Thoracic aorta (tissue), 2 donors: ENCODE results near the gene CACNA2D3. TPM values are rescaled to one million over a fixed set of nuclear protein-coding genes. Genes with fewer than 3 reads are reported as not detected.

ENCODE experiments used
- ATAC-seq: fragments of 150-250 bp; one replicate; pipeline ENCODE4 v1.8.0; 2017; ENCODE audit warnings: low read depth; ENCODE audit not compliant: insufficient number of reproducible peaks, low FRiP score
- DNase-seq: peaks from one replicate; pipeline ENCODE4 v3.0.0-alpha.2; 2020; ENCODE audit warnings: low spot score
- H3K27ac ChIP-seq, 2 donors: fragments of 200-600 bp; sonication (generic); 1 replicate in 1 of 2; 2 replicates in 1 of 2; pipeline ENCODE4 v1.5.1; 2016; ENCODE audit warnings: mild to moderate bottlenecking in 2 of 2, moderate library complexity in 2 of 2
- H3K27me3 ChIP-seq: fragments of 200-600 bp; sonication (generic); replicated peaks from 2 replicates; pipeline ENCODE4 v1.6.0; 2016; ENCODE audit warnings: mild to moderate bottlenecking; ENCODE audit not compliant: insufficient read depth
- H3K36me3 ChIP-seq: fragments of 200-600 bp; sonication (generic); one replicate; pipeline ENCODE4 v1.5.1; 2016
- H3K4me1 ChIP-seq, 2 donors: fragments of 200-600 bp; sonication (generic); 1 replicate in 1 of 2; 2 replicates in 1 of 2; pipeline versions ENCODE4 v1.5.1 to v1.6.0; 2016; ENCODE audit warnings: low read depth in 2 of 2, mild to moderate bottlenecking in 1 of 2; ENCODE audit not compliant: control insufficient read depth in 1 of 2
- H3K4me3 ChIP-seq: fragments of 200-600 bp; sonication (generic); 2 replicates; pipeline ENCODE4 v1.5.1; 2016; ENCODE audit warnings: mild to moderate bottlenecking
- H3K9me3 ChIP-seq: fragments of 200-600 bp; sonication (generic); 2 replicates; pipeline ENCODE4 v1.5.1; 2016
- total RNA-seq, 2 donors: library from RNA; depleted of rRNA; stranded (reverse); fragments of >200 nt; gene quantifications; one replicate each; pipeline versions ENCODE4 v1.1.0 to v1.2.3, GENCODE V29; 2016
- TF ChIP-seq, protein P1 (sequence below): fragments of 200-600 bp; sonication (generic); IDR thresholded peaks from one replicate; pipeline ENCODE4 v1.5.1; 2019; ENCODE audit warnings: antibody characterized with exemption

The CACNA2D3 gene
- total RNA-seq, 2 donors from 2014 or later = 3.2 to 4.0 TPM

DNA sequence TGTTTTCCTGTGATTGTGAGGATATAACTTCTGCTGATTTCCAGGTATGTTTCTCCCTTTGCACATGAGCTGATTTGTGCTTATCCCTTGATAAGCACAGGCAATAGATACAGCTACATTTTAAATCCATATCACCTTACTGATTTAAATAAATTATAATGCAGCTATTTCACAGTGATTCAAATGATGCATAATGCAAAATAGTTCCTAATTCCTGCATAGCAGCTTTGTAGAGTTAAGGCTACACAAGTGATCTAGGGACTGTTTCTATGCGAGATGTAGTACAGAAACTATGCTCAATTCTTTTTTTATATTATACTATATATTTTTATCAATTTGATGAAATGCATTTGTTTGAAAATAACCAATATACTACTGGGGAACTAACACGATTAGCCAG is 471.3 kb downstream of the CACNA2D3 start:
- no peak for ATAC-seq
- Histone ChIP-seq H3K4me1 (no peaks in the 10 kb centered on the region), H3K27me3 (no peaks in the 10 kb centered on the region), H3K9me3 (no peaks in the 10 kb centered on the region), H3K27ac (no peak overlapping the region), H3K36me3 (no peaks in the 10 kb centered on the region), H3K4me3 (no peak overlapping the region)
- TF ChIP-seq, protein P1, sequence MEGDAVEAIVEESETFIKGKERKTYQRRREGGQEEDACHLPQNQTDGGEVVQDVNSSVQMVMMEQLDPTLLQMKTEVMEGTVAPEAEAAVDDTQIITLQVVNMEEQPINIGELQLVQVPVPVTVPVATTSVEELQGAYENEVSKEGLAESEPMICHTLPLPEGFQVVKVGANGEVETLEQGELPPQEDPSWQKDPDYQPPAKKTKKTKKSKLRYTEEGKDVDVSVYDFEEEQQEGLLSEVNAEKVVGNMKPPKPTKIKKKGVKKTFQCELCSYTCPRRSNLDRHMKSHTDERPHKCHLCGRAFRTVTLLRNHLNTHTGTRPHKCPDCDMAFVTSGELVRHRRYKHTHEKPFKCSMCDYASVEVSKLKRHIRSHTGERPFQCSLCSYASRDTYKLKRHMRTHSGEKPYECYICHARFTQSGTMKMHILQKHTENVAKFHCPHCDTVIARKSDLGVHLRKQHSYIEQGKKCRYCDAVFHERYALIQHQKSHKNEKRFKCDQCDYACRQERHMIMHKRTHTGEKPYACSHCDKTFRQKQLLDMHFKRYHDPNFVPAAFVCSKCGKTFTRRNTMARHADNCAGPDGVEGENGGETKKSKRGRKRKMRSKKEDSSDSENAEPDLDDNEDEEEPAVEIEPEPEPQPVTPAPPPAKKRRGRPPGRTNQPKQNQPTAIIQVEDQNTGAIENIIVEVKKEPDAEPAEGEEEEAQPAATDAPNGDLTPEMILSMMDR = no peak
- DNase-seq = no peak

- H3K27ac ChIP-seq = no peak overlapping the region
- ATAC-seq (no peak), DNase-seq (no peak)
- H3K4me3 ChIP-seq = no peak overlapping the region
- peaks cover 0 to 19% of the 10 kb centered on the region in 2 donors for H3K4me1 ChIP-seq
- no peaks in the 10 kb centered on the region for H3K27me3 ChIP-seq
- H3K9me3 ChIP-seq = no peaks in the 10 kb centered on the region
- H3K36me3 ChIP-seq = no peaks in the 10 kb centered on the region
- TF ChIP-seq, protein P1 = no peak
Observed at GRCh38 chr3:54596087-54596486, 473.7 kb downstream of the CACNA2D3 start.

DNA sequence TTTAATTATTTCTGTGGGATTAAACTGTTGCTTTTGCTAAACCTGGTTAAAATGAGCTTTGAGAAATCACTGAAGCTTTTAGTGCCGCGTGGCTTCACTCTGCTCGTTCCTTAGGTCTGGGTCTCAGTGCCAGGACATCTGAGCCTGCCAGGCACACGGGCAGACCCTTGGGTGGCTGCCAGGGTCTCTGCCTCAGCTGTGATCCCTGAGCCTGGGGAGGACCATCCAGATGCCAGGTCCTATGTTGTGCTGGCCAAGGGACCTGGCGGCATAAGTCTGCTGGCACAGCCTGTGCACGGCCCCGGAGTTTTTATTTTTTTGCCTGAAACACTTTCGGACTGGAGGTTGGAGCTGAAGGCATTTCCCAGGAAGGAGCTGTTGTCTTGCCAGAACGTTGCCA is 477.4 kb downstream of the CACNA2D3 start:
- H3K4me3 ChIP-seq = peak overlapping the region; percentile 26
- ATAC-seq = no peak
- no peak overlapping the region for H3K27ac ChIP-seq
- peaks cover 0 to 21% of the 10 kb centered on the region in 2 donors for H3K4me1 ChIP-seq
- no peaks in the 10 kb centered on the region for H3K36me3 ChIP-seq
- H3K9me3 ChIP-seq = no peaks in the 10 kb centered on the region
- H3K27me3 ChIP-seq = no peaks in the 10 kb centered on the region
- TF ChIP-seq, protein P1 = no peak
- DNase-seq = peak; percentile 24

GRCh38 chr3:54600441-54601204 is 478.3 kb downstream of the CACNA2D3 start:
- H3K27ac ChIP-seq = no peak overlapping the region
- H3K4me3 ChIP-seq = peak overlapping the region; percentile 26
- peaks cover 0 to 21% of the 10 kb centered on the region in 2 donors for H3K4me1 ChIP-seq
- TF ChIP-seq, protein P1 = no peak
- DNase-seq (no peak), ATAC-seq (no peak)
- H3K9me3 ChIP-seq = no peaks in the 10 kb centered on the region
- H3K36me3 ChIP-seq = no peaks in the 10 kb centered on the region
- H3K27me3 ChIP-seq = no peaks in the 10 kb centered on the region

- H3K4me3 ChIP-seq = no peak overlapping the region
- no peaks in the 10 kb centered on the region for H3K36me3 ChIP-seq
- no peak overlapping the region for H3K27ac ChIP-seq
- ATAC-seq = no peak
- DNase-seq = no peak
- TF ChIP-seq, protein P1 = no peak
- H3K4me1 ChIP-seq = peaks cover 0 to 17% of the 10 kb centered on the region in 2 donors
- H3K9me3 ChIP-seq = no peaks in the 10 kb centered on the region
- no peaks in the 10 kb centered on the region for H3K27me3 ChIP-seq
Observed at GRCh38 chr3:54604495-54604894, 482.1 kb downstream of the CACNA2D3 start.
